Measurements from ENCODE around the gene ANKRD55.

Gene ANKRD55

GRCh38 chr5:56072863-56073766, 160.0 kb downstream of the ANKRD55 start:
- no peak for DNase-seq

DNA sequence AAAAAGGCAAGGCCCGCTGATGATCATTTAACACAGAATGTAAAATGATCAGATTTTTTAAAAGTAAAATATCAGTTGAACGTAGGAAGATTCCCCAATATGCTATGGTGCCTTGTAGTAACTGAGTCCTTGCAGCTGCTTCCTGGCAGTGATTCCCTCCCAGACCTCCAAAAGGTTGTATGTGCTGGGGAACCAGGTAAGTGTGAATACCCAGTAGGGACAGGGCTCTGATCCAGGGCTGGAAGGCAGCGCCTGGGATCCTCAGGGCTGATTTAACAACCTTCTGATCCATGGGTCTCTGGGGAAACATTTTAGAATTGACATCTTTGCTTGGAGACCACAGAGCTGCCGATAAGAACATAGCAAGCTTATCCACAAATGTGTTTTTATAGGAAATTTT, 161.7 kb downstream of the ANKRD55 start:
- no peak for DNase-seq

- no peak for DNase-seq
These were observed 162.2 kb downstream of the ANKRD55 start for GRCh38 chr5:56070851-56071465.

GRCh38 chr5:56069652-56070226, 163.4 kb downstream of the ANKRD55 start:
- DNase-seq, result no peak

DNA sequence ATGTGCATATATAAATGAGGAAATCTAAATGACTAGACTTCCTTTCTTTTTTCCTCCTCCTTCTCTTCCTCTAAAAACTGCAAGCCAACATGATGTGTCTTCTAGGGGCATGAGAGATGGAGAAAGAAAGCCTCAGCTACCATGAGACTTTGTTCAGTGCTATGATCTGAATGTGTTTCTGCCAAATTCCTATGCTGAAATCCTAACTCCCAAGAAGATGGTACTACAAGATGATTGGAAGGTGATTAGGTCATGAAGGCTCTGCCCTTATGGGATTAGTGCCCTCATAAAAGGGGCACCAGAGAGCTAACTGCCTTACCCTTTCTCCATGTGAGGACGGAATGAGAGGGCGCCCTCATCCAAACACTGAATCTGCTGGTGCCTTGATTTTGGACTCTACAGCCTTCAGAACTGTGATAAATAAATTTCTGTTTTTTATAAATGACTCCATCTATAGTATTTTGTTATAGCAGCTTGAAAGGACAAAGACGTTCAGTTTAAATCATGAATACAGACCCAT, 166.1 kb downstream of the ANKRD55 start:
- DNase-seq, result no peak

GRCh38 chr5:56064984-56065383, 168.1 kb downstream of the ANKRD55 start:
- no peak for DNase-seq

DNA sequence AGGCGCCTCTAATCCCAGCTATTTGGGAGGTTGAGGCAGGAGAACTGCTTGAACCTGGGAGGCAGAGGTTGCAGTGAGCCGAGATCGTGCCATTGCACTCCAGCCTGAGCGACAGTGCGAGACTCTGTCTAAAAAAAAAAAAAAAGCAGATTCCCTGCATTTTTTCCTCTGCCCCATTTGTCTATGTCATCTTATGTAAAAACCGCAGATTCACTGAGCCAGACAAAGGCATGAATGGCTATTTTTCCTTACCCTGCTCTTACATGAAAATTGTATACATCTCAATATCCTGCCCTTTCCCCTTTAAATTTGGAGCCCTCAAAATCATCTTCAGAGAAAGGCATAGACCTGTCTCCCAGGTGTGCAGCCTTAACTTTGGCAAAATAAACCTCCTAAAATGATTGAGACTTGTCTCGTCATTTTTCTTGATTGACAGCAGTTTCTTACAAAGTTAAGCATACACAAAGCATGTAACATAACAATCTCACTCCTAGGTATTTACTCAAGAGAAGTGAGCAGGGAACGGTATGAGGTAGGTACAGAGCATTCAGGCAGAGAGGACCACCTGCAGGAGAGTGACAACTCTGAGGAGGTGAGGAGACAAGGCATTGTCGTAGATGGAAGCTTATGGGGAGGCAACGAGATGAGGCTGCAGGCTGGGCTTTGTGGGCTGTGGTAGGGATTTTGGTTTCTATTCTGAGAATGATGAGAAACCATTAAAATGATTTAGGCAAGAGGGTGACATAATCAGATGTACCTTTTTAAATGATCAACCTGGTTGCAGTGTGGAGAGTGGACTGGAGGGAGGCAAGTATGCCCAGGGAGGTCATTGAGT, 172.6 kb downstream of the ANKRD55 start:
- peak; percentile 23 for DNase-seq

DNA sequence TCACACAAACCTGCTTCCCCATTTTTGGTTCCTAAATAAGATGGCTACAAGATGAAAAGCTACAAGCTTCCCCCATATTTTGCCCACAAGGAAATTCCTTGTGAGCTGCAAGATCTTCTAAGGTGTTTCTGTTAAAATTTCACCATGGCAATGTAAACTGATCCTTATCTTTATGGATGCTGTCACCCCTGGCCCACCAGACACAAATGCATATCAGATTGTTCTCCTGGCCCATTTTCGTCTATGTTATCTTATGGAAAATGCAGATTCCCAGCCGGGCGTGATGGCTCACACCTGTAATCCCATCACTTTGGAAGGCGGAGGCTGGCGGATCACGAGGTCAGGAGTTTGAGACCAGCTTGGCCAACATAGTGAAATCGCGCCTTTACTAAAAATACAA, 173.3 kb downstream of the ANKRD55 start:
- DNase-seq, result no peak

- no peak for DNase-seq
These were observed 176.3 kb downstream of the ANKRD55 start for GRCh38 chr5:56056875-56057274.

- DNase-seq, result no peak
These were observed 177.3 kb downstream of the ANKRD55 start for GRCh38 chr5:56055859-56056258.

DNA sequence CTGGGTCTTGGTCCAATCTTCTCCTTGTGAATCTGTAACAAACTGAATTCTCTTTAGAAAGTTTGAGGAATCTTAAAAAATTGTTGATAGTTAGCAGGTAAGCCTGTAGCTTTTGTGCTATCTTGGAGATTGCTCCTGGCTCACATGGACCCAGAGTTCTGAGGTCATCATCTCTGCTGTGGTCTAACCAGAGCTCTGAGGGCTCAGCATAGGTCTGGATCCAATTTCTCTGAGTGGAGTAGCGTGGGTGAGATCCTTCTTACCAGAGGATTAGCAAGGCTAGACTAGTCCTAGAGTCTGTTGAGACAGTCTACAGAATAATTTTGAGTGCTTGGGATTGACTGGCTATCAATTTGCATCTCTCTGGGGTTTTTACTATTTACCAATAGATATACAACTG, 177.8 kb downstream of the ANKRD55 start:
- DNase-seq, result no peak

- DNase-seq, result no peak
These were observed 178.5 kb downstream of the ANKRD55 start for GRCh38 chr5:56054666-56055065.

- DNase-seq, result no peak
These were observed 179.8 kb downstream of the ANKRD55 start for GRCh38 chr5:56053363-56053762.

DNA sequence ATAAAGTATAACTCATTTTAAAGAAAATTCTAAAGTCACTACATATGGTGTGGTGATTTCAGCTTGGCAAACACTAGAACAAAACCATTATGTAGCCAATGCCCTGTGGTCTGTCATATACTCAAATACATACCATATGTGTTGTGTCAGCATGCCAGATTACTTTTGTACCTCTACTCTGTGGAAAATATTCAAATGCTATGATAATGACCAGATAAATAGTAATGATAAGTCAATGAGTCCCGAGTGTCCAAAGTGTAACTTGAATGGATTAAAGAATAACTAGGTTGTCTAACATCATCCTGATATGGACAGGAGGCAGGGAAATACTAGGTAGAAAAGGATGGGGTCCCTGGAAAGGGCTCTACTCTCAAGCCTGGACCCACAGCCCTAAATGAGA, 180.4 kb downstream of the ANKRD55 start:
- no peak for DNase-seq

GRCh38 chr5:56050551-56051255, 182.4 kb downstream of the ANKRD55 start:
- DNase-seq, result no peak
